Panc1 (cell line): Measurements from ENCODE around the gene MAP2K7.

Experiments used
- CTCF ChIP-seq: fragments of 450-650 bp; IDR thresholded peaks from 2 replicates; pipeline ENCODE4 v1.5.1; 2017; ENCODE audit warnings: mild to moderate bottlenecking
- TF ChIP-seq, protein P1 (sequence below), 2 experiments: IDR thresholded peaks; 2 replicates each; pipeline ENCODE4 v1.6.1; 2011 to 2012; ENCODE audit warnings: low read depth in 2 of 2, control low read depth in 1 of 2, low read length in 1 of 2, mild to moderate bottlenecking in 1 of 2, moderate library complexity in 1 of 2; ENCODE audit not compliant: insufficient read depth in 1 of 2

GRCh38 chr19:7900401-7900870 is 3.2 kb upstream of the MAP2K7 start:
- TF ChIP-seq, protein P1, sequence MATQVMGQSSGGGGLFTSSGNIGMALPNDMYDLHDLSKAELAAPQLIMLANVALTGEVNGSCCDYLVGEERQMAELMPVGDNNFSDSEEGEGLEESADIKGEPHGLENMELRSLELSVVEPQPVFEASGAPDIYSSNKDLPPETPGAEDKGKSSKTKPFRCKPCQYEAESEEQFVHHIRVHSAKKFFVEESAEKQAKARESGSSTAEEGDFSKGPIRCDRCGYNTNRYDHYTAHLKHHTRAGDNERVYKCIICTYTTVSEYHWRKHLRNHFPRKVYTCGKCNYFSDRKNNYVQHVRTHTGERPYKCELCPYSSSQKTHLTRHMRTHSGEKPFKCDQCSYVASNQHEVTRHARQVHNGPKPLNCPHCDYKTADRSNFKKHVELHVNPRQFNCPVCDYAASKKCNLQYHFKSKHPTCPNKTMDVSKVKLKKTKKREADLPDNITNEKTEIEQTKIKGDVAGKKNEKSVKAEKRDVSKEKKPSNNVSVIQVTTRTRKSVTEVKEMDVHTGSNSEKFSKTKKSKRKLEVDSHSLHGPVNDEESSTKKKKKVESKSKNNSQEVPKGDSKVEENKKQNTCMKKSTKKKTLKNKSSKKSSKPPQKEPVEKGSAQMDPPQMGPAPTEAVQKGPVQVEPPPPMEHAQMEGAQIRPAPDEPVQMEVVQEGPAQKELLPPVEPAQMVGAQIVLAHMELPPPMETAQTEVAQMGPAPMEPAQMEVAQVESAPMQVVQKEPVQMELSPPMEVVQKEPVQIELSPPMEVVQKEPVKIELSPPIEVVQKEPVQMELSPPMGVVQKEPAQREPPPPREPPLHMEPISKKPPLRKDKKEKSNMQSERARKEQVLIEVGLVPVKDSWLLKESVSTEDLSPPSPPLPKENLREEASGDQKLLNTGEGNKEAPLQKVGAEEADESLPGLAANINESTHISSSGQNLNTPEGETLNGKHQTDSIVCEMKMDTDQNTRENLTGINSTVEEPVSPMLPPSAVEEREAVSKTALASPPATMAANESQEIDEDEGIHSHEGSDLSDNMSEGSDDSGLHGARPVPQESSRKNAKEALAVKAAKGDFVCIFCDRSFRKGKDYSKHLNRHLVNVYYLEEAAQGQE (IDR thresholded peaks at IDR 0.05; ENCODE audit: insufficient read depth in 1 of 2, low read depth in 2 of 2, low read length in 1 of 2) = no peak
- TF ChIP-seq CTCF = no peak
